Mucosa of stomach (tissue), 1 donor: ENCODE data around the gene GNGT2.

Experiments used
- H3K27me3 ChIP-seq: one replicate; pipeline ENCODE4 v1.7.0; 2013; ENCODE audit warnings: mild to moderate bottlenecking, low read length; ENCODE audit not compliant: control insufficient read depth, insufficient read depth
- H3K36me3 ChIP-seq: one replicate; pipeline ENCODE4 v1.7.0; 2013; ENCODE audit warnings: low read length; ENCODE audit not compliant: control insufficient read depth, insufficient read depth
- H3K4me1 ChIP-seq: one replicate; pipeline ENCODE4 v1.7.0; 2013; ENCODE audit warnings: mild to moderate bottlenecking, low read length; ENCODE audit not compliant: control insufficient read depth, insufficient read depth
- H3K4me3 ChIP-seq: one replicate; pipeline ENCODE4 v1.7.0; 2013; ENCODE audit warnings: low read length
- H3K9ac ChIP-seq: one replicate; pipeline ENCODE4 v1.7.0; 2013; ENCODE audit warnings: mild to moderate bottlenecking, low read length, moderate library complexity
- H3K9me3 ChIP-seq: one replicate; pipeline ENCODE4 v1.7.0; 2013; ENCODE audit warnings: mild to moderate bottlenecking, low read length, moderate library complexity; ENCODE audit not compliant: control insufficient read depth
- donor health status: Pancreatic carcinoma.

GNGT2 gene

DNA sequence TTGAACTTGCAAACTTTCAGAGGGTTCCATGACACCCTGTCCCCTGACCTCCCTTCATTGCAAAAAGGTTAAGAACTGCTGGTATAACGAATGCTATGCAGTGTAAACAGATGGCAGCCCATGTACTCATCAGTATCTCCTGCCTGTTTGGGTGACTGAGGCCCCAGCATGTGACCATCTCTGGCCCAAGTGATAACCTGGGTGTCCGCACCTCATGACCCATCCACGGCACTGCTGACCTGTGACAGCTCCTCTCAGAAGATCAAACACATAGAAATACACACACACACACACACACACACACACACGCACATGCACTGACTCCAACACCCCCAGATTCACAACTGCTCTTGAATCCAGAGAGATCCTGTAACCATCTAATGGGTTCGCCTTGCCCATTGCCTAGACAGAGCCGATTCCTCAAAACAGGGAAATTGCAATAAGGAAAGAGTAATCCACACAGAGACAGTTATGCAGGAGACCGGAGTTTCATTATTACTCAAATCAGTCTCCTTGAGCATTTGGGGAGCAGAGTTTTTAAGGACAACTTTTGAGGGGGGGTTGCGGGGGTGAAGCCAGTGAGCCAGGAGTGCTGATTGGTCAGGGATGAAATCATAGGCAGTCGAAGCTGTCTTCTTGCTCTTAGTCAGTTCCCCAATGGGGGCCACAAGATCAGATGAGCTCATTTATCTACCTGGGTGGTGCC, 31.5 kb upstream of the GNGT2 start:
- Histone ChIP-seq H3K9ac (no peak overlapping the region), H3K4me3 (no peak overlapping the region), H3K36me3 (no peaks in the 10 kb centered on the region), H3K9me3 (no peaks in the 10 kb centered on the region), H3K4me1 (no peaks in the 10 kb centered on the region), H3K27me3 (peaks cover 3% of the 10 kb centered on the region)

DNA sequence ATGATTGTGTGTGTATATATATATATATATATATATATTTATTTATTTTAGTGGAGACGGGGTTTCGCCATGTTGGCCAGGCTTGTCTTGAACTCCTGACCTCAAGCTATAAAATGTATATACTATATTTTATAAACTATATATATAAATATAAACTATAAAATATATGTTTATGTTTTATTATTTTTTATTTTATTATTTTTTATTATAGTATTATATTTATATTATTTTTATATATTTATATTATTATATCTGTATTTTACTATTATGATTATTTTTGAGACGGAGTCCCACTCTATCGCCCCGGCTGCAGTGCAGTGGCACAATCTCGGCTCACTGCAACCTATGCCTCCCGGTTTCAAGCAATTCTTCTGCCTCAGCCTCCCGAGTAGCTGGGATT, 30.7 kb upstream of the GNGT2 start:
- no peaks in the 10 kb centered on the region for H3K9me3 ChIP-seq
- H3K36me3 ChIP-seq: no peaks in the 10 kb centered on the region
- H3K4me1 ChIP-seq: no peaks in the 10 kb centered on the region
- H3K27me3 ChIP-seq: peaks cover 3% of the 10 kb centered on the region
- H3K9ac ChIP-seq: no peak overlapping the region
- H3K4me3 ChIP-seq: no peak overlapping the region

DNA sequence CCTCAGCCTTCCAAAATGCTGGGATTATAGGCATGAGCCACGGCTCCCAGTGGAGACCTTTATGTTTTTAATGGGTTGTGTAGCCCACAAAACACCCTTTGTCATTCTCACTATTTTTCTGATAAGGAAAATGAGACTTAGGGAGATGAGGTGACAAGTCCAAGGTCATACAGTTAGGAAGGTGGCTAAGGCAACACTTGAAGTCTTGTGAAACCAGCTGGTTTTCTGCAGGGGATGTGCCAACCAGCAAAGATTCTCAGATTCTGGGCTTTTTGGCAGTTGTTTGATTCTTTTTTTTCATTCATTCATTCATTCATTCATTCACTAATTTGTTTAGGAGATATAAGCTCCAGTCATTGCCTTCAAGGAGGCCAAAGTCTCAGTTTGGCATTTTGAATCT, 30.2 kb upstream of the GNGT2 start:
- no peak overlapping the region for H3K9ac ChIP-seq

DNA sequence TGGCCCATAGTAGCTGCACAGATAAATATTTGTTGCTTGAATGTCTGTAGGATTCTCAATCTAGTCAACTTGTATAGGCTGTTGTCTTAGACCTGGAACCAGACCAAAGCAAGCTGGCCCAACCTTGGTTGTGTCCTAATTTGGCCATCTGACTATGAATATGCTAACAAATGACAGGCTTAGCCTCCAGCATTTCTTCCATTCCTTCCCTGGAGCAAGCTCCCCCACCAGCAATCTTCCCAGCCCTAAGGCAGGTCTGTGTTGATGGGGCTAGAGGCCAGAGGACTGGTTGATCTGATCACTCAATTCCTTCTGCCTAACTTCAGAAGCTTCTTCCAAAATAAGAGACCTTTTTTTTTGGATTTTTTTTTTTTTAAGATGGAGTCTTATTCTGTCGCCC, 29.6 kb upstream of the GNGT2 start:
- Histone ChIP-seq H3K27me3 (peaks cover 3% of the 10 kb centered on the region), H3K4me1 (no peaks in the 10 kb centered on the region), H3K9ac (no peak overlapping the region), H3K36me3 (no peaks in the 10 kb centered on the region), H3K9me3 (no peaks in the 10 kb centered on the region), H3K4me3 (no peak overlapping the region)

More for the DNA sequence above, 30.2 kb upstream of the GNGT2 start:
- Histone ChIP-seq H3K36me3 (no peaks in the 10 kb centered on the region), H3K27me3 (peaks cover 3% of the 10 kb centered on the region), H3K4me1 (no peaks in the 10 kb centered on the region), H3K9me3 (no peaks in the 10 kb centered on the region), H3K4me3 (no peak overlapping the region)

DNA sequence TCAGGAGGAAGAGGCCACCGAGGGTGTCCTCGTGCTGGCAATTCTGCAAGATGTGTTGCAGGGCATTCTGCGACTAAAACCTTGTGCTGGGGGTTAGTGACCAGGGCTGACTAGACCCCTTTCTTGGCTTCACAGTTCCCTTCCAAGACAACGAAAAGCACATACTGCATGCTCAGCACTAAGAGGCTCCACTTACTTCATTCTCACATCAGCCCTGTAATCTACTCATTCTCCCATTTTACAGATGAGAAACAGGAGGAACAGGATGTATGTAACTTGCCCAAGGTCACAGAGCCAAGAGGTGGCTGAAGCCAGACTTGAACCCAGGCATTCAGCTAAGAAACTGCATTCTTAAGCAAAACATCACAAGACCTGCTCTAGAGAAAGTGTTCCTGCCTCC, 25.5 kb upstream of the GNGT2 start:
- Histone ChIP-seq H3K36me3 (no peaks in the 10 kb centered on the region), H3K4me3 (no peak overlapping the region), H3K9me3 (no peaks in the 10 kb centered on the region), H3K4me1 (peaks cover 2% of the 10 kb centered on the region), H3K27me3 (peaks cover 14% of the 10 kb centered on the region), H3K9ac (no peak overlapping the region)

DNA sequence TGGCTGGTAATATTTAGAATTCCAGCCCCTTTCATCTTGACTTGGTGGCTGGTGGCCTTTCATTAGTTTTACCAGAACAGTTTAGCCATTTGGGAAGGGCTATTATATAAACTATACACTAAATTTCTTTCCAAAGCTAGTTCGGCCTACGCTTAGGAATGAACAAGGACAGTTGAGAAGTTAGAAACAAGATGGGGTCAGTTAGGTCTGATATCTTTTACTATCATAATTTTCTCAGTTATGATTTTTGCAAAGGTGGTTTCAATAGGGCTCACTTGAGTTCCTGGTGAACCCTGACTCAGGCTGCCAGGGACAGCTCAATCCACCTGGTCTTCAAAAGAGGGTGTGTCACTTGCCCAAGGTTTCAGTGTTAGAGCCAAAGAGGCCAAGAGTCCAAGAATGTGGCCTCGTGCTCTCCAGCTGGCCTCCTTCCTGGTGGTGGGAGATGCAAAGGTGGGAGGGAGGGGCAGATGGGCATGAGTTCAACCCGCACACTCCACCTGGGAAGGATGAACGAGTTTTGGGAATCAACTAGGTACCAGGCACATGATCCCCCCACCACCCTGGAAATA, 24.2 kb upstream of the GNGT2 start:
- H3K9me3 ChIP-seq: no peaks in the 10 kb centered on the region
- H3K27me3 ChIP-seq: peaks cover 27% of the 10 kb centered on the region
- no peak overlapping the region for H3K9ac ChIP-seq
- peaks cover 5% of the 10 kb centered on the region for H3K4me1 ChIP-seq
- H3K4me3 ChIP-seq: no peak overlapping the region
- H3K36me3 ChIP-seq: no peaks in the 10 kb centered on the region

DNA sequence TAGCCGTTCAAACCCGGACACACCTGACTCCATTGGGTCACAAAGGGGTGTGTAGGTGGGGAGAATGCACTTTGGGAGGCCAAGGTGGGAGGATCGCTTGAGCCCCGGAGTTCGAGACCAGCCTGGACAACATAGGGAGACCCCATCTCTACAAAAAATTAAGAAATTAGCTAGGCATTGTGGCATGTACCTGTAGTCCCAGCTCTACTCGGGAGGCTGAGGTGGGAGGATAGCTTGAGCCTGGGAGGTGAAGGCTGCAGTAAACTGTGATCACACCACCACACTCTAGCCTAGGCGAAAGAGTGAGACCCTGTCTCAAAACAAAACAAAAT, 21.2 kb upstream of the GNGT2 start:
- H3K9ac ChIP-seq: no peak overlapping the region
- H3K27me3 ChIP-seq: peaks cover 48% of the 10 kb centered on the region
- H3K4me1 ChIP-seq: peaks cover 5% of the 10 kb centered on the region

DNA sequence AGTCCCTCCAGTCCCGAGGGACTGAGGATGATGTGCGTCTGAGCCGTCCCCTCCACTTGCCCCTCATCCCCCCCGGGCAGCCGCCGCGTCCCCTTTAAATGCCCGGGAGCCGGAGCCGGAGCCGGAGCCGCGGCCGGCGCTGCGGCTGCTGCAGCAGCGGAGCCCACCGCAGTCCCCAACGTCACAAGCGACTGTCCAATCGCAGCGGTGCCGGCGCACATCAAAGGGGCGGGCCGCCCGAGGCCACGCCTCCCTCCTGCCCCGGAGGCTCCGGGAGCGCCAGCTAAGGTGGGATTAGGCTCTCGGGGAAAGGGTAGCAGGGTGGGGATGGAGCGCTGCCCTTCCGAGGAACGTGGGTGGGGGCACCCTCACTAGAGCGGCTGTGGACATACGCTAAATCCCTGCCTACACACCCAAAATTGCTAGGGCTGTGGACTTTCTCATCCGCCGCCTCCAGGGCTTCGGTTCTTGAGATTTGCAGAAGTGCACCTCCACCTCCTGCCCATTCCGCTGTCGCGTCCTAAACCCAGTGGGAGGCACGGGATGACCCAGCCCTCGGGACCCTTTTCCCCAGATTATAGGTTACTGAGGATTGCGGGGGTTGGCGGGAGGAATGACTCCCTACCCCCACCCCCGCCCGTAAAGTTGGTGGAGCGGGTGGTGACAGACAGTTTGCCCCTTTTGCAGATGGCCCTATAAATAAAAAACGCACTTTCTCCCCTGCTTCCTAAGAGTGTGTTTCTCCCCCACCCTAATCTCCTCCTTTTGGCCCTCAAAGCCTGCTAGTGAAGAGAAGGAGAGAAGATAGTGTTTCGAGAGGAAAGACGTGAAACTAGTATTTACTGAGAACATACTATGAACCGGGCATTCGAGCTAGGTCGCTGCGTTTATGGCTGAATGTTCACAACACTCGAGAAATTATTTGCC, 20.5 kb upstream of the GNGT2 start, which contains the start of gene PHOSPHO1:
Gene PHOSPHO1, minus strand, starts transcription at position 152 of the 927 bp plus-strand sequence. CDS start 4,096 bp downstream, outside the sequence.
- H3K9ac ChIP-seq: no peak within 1 kb of the TSS
- H3K36me3 ChIP-seq: no peaks in the 10 kb centered on the region
- H3K27me3 ChIP-seq: peaks cover 55% of the 10 kb centered on the region
- H3K4me1 ChIP-seq: peaks cover 5% of the 10 kb centered on the region
- no peaks in the 10 kb centered on the region for H3K9me3 ChIP-seq
- H3K4me3 ChIP-seq: peak within 1 kb of the TSS; percentile 14

More for the DNA sequence above, 21.2 kb upstream of the GNGT2 start:
- Histone ChIP-seq H3K4me3 (no peak overlapping the region), H3K36me3 (no peaks in the 10 kb centered on the region), H3K9me3 (no peaks in the 10 kb centered on the region)

DNA sequence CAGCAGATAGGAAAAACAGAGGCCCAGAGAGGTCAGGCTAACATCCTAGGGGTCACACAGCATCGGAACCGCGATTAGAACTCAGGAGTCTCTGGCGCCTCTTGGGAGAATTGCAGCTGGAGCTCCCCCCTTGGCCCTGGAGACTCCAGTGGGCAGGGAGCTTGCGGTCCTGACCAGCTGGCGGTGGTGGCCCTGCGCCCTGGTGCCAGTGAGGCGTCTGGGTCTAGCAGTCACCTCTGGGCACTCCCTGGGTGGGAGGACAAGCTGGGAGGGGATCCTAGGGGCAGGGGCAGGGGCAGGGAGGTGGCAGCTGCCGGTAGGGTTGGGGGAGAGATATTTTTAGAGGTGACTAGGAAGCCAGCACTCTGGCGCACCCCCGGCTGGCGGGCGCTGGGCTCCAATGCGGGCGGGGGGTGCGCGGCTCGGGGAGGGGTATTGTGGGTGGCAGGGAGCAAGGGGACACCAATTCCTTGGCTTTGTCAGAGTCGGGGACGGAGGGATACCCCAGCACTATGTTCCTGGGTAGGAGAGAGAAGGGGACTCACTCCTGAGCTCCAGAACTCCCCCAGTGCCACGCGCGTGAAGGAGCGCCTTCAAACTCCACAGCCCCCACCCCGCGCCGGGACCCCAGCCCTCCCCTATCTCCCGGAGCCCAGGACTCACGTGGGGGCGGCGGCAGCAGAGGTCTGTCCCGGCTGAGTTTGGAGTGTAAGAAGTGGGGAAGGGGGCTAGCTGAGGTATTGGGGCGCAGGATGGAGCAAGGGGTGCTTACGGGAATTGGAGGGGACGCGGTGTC, 19.6 kb upstream of the GNGT2 start:
- Histone ChIP-seq H3K4me1 (peaks cover 5% of the 10 kb centered on the region), H3K27me3 (peaks cover 64% of the 10 kb centered on the region), H3K4me3 (no peak overlapping the region), H3K9me3 (no peaks in the 10 kb centered on the region), H3K36me3 (no peaks in the 10 kb centered on the region), H3K9ac (no peak overlapping the region)

DNA sequence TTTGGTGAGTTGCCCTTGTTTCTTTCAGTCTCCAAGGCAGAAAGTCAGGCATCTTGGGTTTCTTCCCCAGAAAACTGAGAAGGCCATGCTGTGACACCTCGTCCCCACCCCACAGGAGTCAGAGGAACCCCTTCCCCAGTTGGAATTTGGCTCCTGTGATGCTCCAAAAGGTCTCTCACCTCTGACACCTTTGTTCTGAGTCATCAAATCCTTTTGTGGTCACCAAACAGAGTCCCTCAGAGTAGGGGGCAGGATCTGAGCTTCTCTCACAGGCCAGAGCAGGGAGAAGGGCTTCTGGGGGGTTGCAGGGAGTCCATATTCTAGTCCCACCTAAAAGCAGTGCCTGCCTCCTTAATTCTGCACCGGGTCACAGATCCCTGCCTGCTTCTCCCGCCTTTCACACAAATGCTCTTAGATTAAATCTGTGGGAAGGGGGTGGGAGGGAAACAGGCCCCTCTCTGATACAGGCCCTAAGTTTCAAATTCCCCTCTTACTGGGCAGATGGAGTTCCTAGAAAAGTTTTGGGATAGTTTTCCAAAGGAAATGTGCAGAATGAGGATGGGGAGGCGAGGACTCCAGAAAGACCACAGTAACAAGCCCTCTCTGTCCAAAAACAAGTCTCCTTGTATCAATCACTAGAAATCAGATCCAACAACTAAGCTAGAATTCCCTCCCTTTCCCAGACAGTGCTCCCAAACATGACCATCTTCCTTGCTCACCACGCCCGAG, 18.9 kb upstream of the GNGT2 start:
- H3K36me3 ChIP-seq: no peaks in the 10 kb centered on the region
- peaks cover 71% of the 10 kb centered on the region for H3K27me3 ChIP-seq
- H3K9me3 ChIP-seq: no peaks in the 10 kb centered on the region
- H3K4me3 ChIP-seq: no peak overlapping the region
- H3K9ac ChIP-seq: no peak overlapping the region
- H3K4me1 ChIP-seq: peaks cover 5% of the 10 kb centered on the region
